ENCODE measurements around the gene AQP7.

The AQP7 gene

GRCh38 chr9:33354651-33355211 is 47.6 kb downstream of the AQP7 start:
- DNase-seq, result no peak

DNA sequence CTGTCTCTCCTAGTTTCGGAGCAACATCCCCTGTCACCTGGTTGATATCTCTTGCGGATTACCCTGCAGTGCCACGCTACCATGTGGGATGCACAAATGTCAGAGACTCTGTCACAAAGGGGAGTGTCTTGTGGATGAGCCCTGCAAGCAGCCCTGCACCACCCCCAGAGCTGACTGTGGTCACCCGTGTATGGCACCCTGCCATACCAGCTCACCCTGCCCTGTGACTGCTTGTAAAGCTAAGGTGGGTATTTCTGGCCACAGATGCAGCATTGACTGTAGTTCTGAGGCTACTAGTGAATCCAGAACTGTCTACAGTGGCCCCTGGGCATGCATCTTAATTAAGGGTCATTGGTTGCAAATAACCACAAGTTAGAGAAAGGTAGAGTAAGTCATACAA is 50.8 kb downstream of the AQP7 start:
- peaks cover 30% of the 10 kb centered on the region for H3K36me3 ChIP-seq (ENCODE audit: control insufficient read depth, insufficient read depth, low read length)
- no peak overlapping the region for H3K4me3 ChIP-seq (ENCODE audit: insufficient read depth, low read depth, low read length, poor library complexity, severe bottlenecking)
- no peak overlapping the region for H3K27ac ChIP-seq (ENCODE audit: insufficient read depth, low read length, poor library complexity, severe bottlenecking)
- no peaks in the 10 kb centered on the region for H3K9me3 ChIP-seq (ENCODE audit: control insufficient read depth, low read length)
- H3K27me3 ChIP-seq (replicated peaks; ENCODE audit: control insufficient read depth, insufficient read depth, low read length, poor library complexity, severe bottlenecking), result no peaks in the 10 kb centered on the region
- DNase-seq, result no peak
- no peaks in the 10 kb centered on the region for H3K4me1 ChIP-seq (ENCODE audit: control insufficient read depth, insufficient read depth, low read length, poor library complexity, severe bottlenecking)

More at GRCh38 chr9:33354651-33355211, 47.6 kb downstream of the AQP7 start:
- Histone ChIP-seq H3K36me3 (ENCODE audit: control insufficient read depth, insufficient read depth, low read length) (peaks cover 17% of the 10 kb centered on the region), H3K27ac (ENCODE audit: insufficient read depth, low read length, poor library complexity, severe bottlenecking) (no peak overlapping the region), H3K4me3 (ENCODE audit: insufficient read depth, low read depth, low read length, poor library complexity, severe bottlenecking) (no peak overlapping the region), H3K4me1 (ENCODE audit: control insufficient read depth, insufficient read depth, low read length, poor library complexity, severe bottlenecking) (no peaks in the 10 kb centered on the region), H3K27me3 (replicated peaks; ENCODE audit: control insufficient read depth, insufficient read depth, low read length, poor library complexity, severe bottlenecking) (no peaks in the 10 kb centered on the region), H3K9me3 (ENCODE audit: control insufficient read depth, low read length) (no peaks in the 10 kb centered on the region)

DNA sequence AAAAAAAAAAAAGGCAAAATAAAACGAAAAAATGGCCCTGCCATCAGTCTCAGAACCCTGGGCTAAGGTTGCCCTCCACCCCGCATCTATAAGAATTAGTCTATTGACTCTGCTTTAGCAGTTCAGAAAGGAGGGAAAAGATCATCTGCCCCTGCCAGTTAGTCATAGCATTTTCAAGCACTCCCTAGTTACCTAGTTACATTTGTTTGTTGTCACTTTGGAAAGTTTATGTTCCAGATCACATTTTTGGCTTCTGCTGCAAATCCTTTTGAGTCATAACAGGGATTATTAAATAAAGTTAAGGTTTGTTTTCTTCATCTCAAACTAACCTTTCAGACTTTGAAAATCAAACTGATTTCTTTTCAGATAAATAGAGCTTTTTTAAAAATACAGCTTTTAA is 52.1 kb downstream of the AQP7 start:
- peaks cover 31% of the 10 kb centered on the region for H3K36me3 ChIP-seq (ENCODE audit: control insufficient read depth, insufficient read depth, low read length)
- H3K27me3 ChIP-seq (replicated peaks; ENCODE audit: control insufficient read depth, insufficient read depth, low read length, poor library complexity, severe bottlenecking), result no peaks in the 10 kb centered on the region
- H3K27ac ChIP-seq (ENCODE audit: insufficient read depth, low read length, poor library complexity, severe bottlenecking), result no peak overlapping the region
- H3K9me3 ChIP-seq (ENCODE audit: control insufficient read depth, low read length), result no peaks in the 10 kb centered on the region
- H3K4me3 ChIP-seq (ENCODE audit: insufficient read depth, low read depth, low read length, poor library complexity, severe bottlenecking), result no peak overlapping the region
- no peaks in the 10 kb centered on the region for H3K4me1 ChIP-seq (ENCODE audit: control insufficient read depth, insufficient read depth, low read length, poor library complexity, severe bottlenecking)
- no peak for DNase-seq

GRCh38 chr9:33349743-33350142 is 52.6 kb downstream of the AQP7 start:
- Histone ChIP-seq H3K27me3 (replicated peaks; ENCODE audit: control insufficient read depth, insufficient read depth, low read length, poor library complexity, severe bottlenecking) (no peaks in the 10 kb centered on the region), H3K9me3 (ENCODE audit: control insufficient read depth, low read length) (no peaks in the 10 kb centered on the region), H3K4me1 (ENCODE audit: control insufficient read depth, insufficient read depth, low read length, poor library complexity, severe bottlenecking) (no peaks in the 10 kb centered on the region), H3K4me3 (ENCODE audit: insufficient read depth, low read depth, low read length, poor library complexity, severe bottlenecking) (no peak overlapping the region), H3K36me3 (ENCODE audit: control insufficient read depth, insufficient read depth, low read length) (peaks cover 31% of the 10 kb centered on the region), H3K27ac (ENCODE audit: insufficient read depth, low read length, poor library complexity, severe bottlenecking) (no peak overlapping the region)
- DNase-seq, result no peak

DNA sequence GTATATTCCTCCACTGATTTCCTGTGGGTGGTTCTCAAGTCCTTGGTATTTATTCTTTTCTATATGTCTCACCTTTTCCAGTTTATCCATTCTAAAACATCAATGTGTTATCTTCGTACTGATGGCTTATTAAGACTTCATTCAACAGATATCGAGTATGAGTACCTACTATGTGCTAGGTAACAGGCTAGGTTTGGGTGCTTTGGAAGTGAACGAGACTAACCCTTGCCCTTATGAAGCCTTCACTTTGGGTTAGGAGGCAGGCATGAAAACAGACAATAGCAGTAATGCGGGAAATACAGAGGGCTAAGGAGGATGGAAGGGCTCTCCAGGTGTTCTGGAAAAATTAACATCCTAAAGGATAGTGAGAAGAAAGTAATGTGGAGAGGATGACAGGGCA is 53.4 kb downstream of the AQP7 start:
- peaks cover 35% of the 10 kb centered on the region for H3K36me3 ChIP-seq (ENCODE audit: control insufficient read depth, insufficient read depth, low read length)
- no peak overlapping the region for H3K27ac ChIP-seq (ENCODE audit: insufficient read depth, low read length, poor library complexity, severe bottlenecking)
- no peaks in the 10 kb centered on the region for H3K27me3 ChIP-seq (replicated peaks; ENCODE audit: control insufficient read depth, insufficient read depth, low read length, poor library complexity, severe bottlenecking)
- DNase-seq, result no peak
- no peaks in the 10 kb centered on the region for H3K4me1 ChIP-seq (ENCODE audit: control insufficient read depth, insufficient read depth, low read length, poor library complexity, severe bottlenecking)
- H3K9me3 ChIP-seq (ENCODE audit: control insufficient read depth, low read length), result no peaks in the 10 kb centered on the region
- H3K4me3 ChIP-seq (ENCODE audit: insufficient read depth, low read depth, low read length, poor library complexity, severe bottlenecking), result no peak overlapping the region

DNA sequence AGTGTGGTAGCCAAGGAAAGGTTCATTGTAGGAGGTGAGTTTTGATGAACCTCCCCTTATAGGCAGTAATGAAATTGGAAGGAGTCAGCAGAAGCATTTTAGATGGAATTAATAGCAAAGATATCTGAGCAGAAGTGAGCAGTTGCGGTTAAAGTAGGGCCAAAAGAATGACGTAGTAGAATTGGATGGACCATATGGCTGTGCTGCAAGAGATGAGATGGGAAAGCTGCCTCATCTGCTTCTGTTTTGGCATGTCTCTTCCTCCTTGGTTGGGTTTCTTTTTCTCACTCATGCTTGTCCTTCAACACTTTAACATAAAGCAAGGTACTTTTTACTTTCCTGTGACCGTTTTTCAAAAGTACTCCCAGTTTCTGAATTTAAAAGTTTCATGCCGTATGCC is 55.8 kb downstream of the AQP7 start:
- no peak for DNase-seq
- H3K36me3 ChIP-seq (ENCODE audit: control insufficient read depth, insufficient read depth, low read length), result peaks cover 46% of the 10 kb centered on the region
- H3K9me3 ChIP-seq (ENCODE audit: control insufficient read depth, low read length), result no peaks in the 10 kb centered on the region
- no peaks in the 10 kb centered on the region for H3K27me3 ChIP-seq (replicated peaks; ENCODE audit: control insufficient read depth, insufficient read depth, low read length, poor library complexity, severe bottlenecking)
- no peaks in the 10 kb centered on the region for H3K4me1 ChIP-seq (ENCODE audit: control insufficient read depth, insufficient read depth, low read length, poor library complexity, severe bottlenecking)
- H3K27ac ChIP-seq (ENCODE audit: insufficient read depth, low read length, poor library complexity, severe bottlenecking), result no peak overlapping the region
- no peak overlapping the region for H3K4me3 ChIP-seq (ENCODE audit: insufficient read depth, low read depth, low read length, poor library complexity, severe bottlenecking)

- H3K36me3 ChIP-seq (ENCODE audit: control insufficient read depth, insufficient read depth, low read length), result peaks cover 65% of the 10 kb centered on the region
- H3K4me1 ChIP-seq (ENCODE audit: control insufficient read depth, insufficient read depth, low read length, poor library complexity, severe bottlenecking), result no peaks in the 10 kb centered on the region
- H3K9me3 ChIP-seq (ENCODE audit: control insufficient read depth, low read length), result no peaks in the 10 kb centered on the region
- no peak overlapping the region for H3K27ac ChIP-seq (ENCODE audit: insufficient read depth, low read length, poor library complexity, severe bottlenecking)
- no peaks in the 10 kb centered on the region for H3K27me3 ChIP-seq (replicated peaks; ENCODE audit: control insufficient read depth, insufficient read depth, low read length, poor library complexity, severe bottlenecking)
- no peak for DNase-seq
- H3K4me3 ChIP-seq (ENCODE audit: insufficient read depth, low read depth, low read length, poor library complexity, severe bottlenecking), result no peak overlapping the region
Observed at GRCh38 chr9:33344145-33344544, 58.2 kb downstream of the AQP7 start.

- Histone ChIP-seq H3K4me3 (ENCODE audit: insufficient read depth, low read depth, low read length, poor library complexity, severe bottlenecking) (no peak overlapping the region), H3K9me3 (ENCODE audit: control insufficient read depth, low read length) (no peaks in the 10 kb centered on the region), H3K27me3 (replicated peaks; ENCODE audit: control insufficient read depth, insufficient read depth, low read length, poor library complexity, severe bottlenecking) (no peaks in the 10 kb centered on the region), H3K4me1 (ENCODE audit: control insufficient read depth, insufficient read depth, low read length, poor library complexity, severe bottlenecking) (no peaks in the 10 kb centered on the region), H3K36me3 (ENCODE audit: control insufficient read depth, insufficient read depth, low read length) (peaks cover 59% of the 10 kb centered on the region), H3K27ac (ENCODE audit: insufficient read depth, low read length, poor library complexity, severe bottlenecking) (no peak overlapping the region)
- DNase-seq, result no peak
Observed at GRCh38 chr9:33341182-33341581, 61.2 kb downstream of the AQP7 start.

DNA sequence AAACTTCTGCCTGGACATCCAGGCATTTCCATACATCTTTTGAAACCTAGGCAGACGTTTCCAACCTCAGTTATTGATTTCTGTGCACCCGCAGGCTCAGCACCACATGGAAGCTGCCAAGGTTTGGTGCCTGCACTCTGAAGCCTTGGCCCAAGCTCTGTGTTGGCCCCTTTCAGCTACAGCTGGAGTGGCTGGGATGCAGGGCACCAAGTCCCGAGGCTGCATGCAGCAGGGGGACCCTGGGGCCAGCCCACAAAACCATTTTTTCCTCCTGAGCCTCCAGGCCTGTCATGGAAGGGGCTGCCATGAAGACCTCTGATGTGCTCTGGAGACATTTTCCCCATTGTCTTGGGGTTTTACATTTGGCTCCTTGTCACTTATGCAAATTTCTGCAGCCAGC is 62.2 kb downstream of the AQP7 start:
- DNase-seq, result no peak
- Histone ChIP-seq H3K4me3 (ENCODE audit: insufficient read depth, low read depth, low read length, poor library complexity, severe bottlenecking) (no peak overlapping the region), H3K27me3 (replicated peaks; ENCODE audit: control insufficient read depth, insufficient read depth, low read length, poor library complexity, severe bottlenecking) (no peaks in the 10 kb centered on the region), H3K36me3 (ENCODE audit: control insufficient read depth, insufficient read depth, low read length) (peaks cover 53% of the 10 kb centered on the region), H3K9me3 (ENCODE audit: control insufficient read depth, low read length) (no peaks in the 10 kb centered on the region), H3K27ac (ENCODE audit: insufficient read depth, low read length, poor library complexity, severe bottlenecking) (no peak overlapping the region), H3K4me1 (ENCODE audit: control insufficient read depth, insufficient read depth, low read length, poor library complexity, severe bottlenecking) (no peaks in the 10 kb centered on the region)

All from effector memory CD4-positive, alpha-beta T cell (primary cell).